Stimulated activated CD8-positive, alpha-beta memory T cell treated with anti-CD3 and anti-CD28 coated beads, Interleukin-12 subunit alpha, Interleukin-12 subunit beta, amount 100 ng/mL, for 4 hours (primary cell): ENCODE measurements around the gene RBMS2.
A peak's percentile ranks its signal among the peaks of the same experiment; 100 is the strongest.

Experiments
- DNase-seq: peaks from one replicate; pipeline ENCODE4 v3.0.0-alpha.2; 2020; ENCODE audit warnings: low read depth

Gene RBMS2

GRCh38 chr12:56631790-56632700, 110.4 kb downstream of the RBMS2 start:
- peak; percentile 53 for DNase-seq

- no peak for DNase-seq
These were observed 111.3 kb downstream of the RBMS2 start for GRCh38 chr12:56632701-56633467.

DNA sequence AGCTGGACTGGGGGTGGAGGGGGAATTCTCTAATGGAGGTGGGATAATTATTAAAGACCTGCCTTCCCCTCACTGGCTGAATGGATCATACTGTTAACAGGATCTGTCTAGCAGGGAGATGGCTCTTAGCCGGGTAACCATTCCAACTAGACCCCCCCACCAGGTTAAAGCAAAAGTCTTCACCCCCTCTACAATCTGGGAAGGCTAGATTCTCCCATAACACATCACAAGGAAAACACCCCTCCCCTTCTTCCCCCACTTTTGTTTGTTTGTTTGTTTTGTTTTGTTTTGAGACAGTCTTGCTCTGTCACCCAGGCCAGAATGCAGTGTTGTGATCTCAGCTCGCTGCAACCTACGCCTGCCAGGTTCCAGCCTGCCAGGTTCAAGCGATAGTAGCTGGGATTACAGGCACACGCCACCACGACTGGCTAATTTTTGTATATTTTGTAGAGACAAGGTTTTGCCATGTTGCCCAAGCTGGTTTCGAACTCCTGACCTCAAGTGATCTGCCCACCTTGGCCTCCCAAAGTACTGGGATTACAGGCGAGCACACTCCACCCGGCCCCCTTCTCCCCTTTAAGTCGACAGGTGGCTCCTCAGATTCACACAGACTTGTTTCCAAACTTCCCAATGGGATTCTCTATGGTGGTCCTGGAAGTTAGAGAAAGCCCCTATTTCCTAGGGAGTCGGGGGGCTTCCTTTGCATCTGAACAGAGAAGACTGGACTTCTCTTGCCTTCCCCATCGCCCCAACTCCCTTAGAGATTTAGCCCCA, 112.0 kb downstream of the RBMS2 start:
- no peak for DNase-seq

DNA sequence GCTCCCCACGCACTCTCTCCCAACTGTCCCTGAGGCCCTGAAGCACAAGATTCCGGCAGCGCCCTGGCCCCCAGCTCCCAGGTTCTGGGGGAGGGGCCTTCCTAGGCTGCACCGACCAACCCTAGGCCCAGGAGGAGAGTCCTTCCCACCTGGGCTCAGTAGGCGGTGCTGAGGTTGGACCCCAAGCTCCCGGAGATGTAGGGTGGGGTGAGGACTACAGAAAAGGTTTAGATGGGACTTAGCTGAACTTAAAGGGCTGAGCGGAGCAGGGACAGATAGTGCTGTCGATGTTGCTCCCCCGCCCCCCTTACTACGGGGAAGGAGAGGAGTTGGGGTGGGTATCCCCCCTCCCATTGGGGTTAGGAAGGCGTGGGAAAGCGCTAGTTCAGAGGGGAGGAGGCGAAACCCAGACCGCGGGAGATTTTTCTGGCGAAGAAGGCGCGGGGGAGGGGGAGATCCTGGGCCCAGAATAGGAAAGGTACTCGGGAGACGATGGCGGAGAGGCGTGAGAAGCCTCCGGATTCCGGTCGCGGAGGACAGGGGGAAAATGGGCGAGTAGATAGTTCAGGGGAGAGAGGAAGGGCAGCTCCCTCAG, 112.7 kb downstream of the RBMS2 start:
- no peak for DNase-seq

DNA sequence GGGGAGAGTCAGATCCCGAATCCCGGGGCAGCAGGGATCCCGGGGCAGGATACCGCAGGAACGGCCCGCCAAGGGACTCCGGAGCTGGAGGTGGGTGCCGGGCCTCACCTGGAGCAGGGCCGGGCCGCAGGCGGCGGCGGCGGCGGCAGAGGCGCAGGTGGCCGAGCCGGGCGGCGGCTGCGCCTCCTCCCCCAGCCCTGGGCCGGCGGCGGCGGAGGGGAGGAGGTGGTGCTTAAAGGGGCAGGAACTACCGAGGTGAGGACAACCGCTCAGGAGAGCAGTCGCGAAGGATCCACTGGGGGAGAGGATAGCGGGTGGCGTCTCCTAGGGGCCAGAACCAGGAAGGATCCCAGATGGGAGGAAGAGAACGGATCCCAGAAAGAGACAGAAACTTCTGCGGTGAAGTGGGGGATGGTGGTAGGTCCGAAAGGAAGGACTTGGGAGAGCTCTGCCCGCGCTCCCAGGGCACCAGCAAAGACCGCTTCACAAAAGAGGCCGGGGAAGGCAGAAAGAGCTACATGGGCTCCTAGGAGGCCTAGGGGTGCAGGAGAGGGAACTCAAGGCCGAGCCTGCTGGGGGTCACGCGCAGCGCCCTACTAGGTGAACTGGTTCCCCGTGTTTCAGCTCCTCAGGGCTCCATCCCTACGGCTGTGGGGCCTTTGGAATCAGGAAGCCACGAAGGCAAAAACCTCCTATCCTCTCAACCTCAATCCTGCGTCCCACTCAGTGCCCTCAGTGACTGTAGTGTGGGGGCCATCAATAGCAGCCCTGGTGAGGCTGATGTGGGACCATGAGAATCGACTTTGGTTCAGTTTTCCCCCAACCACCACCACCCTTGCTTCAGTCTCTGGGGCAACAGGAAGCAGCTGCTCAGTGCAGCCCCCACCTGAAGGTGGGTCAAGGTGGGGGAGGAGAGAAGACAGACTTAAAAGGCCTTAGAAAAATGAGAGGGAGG, 113.5 kb downstream of the RBMS2 start:
- DNase-seq: peak; percentile 53

DNA sequence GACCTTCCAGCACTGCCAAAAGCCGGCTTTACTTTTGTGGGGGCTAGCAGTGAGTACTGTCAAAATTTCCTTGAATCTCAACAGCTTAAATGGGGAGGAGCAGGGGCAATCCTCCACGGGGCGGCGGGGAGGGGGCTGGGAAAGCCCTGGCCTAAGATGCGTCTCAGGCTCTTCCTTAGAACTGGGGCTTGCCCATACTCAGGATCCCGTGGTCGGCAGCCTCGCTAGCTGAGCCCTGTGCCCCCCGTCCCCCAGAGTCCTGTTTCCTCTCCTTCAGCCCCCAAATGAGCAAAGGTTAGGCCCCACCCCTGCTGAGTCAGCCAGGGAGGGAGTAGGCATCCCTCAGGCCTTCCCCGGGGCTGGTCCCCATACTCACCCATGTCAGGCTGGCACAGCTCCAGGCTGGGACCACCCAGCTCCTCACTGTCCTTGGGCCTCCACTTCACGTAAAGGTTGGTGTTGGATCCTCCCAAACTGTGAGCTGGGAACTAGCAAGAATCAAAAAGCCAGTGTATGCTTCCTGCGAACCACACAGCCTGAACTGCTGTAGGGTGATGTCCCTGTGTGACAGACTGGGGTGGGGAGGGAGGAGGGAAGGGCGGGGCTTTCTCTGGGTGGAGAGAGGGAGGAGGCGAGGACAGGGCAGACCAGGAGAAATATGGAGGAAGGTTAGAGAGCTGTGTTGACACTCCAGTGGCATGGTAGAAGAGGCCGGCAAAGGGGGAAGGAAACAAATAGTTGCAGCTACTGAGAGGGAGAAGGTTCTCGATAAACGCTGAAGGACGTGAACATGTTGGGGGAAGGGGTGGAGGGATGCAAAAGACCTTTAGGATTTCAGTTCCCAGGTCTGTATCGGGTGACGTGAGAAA, 114.4 kb downstream of the RBMS2 start:
- DNase-seq: peak; percentile 67

DNA sequence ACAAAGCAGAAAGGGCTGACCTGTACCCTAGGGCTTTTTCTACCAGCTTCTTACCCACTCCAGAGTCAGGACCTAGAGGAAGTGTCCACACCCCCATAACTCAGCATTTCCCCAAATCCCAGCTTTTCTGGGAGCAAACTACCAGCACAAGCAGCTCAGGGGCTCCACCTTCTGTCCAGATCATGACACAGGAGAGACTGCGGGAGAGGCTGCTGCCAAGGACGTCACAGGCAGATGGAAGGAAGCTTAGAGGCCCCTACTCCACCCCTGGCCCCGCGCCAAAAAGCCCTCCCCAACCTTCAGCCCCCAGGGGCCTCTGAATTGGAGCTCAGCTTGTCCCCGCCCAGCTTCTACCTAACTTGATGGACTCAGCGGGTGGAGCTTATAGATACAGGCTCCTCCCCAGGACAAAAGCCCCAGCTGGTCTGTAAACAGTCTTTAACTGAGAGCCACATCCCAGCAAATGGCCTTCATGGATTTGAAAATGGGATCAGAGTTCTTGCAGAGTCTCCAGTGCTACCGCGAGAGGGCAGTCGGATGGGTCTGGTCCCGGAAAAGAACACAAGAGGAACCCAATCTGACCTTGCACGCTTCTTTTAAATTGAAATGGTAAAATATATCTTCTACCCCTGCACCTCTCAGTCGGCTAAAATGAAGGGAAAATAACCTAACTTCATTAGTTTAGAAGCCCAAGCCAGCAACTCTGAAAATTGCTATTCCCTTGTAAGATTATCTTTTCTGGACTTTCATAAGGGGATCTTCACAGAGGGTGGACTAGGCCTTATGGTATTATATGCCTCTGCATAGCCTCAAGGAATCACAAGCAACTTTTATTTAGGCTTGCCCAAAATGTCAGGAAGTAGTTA, 115.3 kb downstream of the RBMS2 start:
- DNase-seq: peak; percentile 72

DNA sequence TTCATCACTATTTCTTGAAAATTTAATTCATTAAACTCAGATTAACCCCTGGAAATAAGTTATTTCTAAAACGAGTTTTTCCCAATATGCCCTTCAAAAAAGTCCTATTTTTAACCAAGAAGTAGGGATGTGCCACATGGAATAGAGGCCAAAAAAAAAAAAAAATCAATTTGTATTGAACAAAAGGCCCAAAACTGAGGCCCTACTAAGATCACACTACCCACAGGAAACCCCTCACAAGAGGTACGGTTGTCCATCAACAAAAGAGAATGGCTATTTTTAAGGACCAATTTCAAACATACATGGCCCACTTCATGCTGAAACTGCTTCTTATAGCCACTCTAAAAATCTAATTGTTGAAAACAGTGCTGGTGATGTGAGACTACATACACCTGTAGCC, 116.0 kb downstream of the RBMS2 start:
- no peak for DNase-seq

- no peak for DNase-seq
These were observed 119.6 kb downstream of the RBMS2 start for GRCh38 chr12:56641219-56641618.

DNA sequence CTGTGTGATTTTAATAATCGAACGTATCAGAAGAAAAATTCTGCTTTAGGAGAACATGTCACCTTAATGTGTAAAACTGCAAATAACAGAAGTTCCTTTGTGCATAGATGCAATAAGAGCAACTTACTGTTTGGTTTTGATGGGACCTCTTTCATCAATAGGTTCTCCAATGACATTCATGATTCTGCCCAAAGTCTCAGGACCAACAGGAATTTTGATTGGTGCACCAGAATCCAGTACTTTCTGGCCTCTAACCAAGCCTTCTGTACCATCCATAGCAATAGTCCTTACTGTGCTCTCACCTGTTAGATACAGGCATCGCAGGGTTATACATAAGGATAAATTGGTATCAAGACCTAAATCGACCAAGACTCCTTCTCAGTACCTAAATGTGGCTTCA, 123.0 kb downstream of the RBMS2 start:
- no peak for DNase-seq

DNA sequence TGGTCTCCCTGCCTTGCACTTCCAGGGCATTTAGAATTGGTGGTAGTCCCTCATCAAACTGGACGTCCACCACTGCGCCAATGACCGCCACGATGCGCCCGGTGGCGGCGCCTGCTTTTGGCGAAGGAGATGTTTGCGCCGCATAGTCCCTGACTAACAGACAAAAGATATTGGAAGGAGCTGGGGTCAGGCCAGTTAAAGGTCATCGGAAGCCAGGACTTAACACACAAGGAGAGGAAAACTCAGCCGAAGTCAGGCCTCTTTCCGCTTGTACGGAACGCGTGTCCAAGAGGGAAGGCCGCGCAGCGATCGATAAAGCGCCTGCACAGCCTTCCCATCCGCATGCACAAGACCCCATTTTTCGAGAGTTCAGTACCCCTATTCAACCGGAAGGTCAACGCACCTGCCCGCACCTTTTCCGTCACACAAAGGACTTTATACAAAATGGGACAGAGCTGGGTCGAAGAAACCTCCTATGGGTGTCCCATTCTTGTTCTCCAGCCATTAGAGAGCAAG, 123.6 kb downstream of the RBMS2 start:
- no peak for DNase-seq
